ENCODE results near the gene MICA.
"Not testable (repeated sequence)": the region's sequence is repeated elsewhere in the genome, so short reads cannot be mapped to it uniquely, and the experiment has no call there.

MICA gene

DNA sequence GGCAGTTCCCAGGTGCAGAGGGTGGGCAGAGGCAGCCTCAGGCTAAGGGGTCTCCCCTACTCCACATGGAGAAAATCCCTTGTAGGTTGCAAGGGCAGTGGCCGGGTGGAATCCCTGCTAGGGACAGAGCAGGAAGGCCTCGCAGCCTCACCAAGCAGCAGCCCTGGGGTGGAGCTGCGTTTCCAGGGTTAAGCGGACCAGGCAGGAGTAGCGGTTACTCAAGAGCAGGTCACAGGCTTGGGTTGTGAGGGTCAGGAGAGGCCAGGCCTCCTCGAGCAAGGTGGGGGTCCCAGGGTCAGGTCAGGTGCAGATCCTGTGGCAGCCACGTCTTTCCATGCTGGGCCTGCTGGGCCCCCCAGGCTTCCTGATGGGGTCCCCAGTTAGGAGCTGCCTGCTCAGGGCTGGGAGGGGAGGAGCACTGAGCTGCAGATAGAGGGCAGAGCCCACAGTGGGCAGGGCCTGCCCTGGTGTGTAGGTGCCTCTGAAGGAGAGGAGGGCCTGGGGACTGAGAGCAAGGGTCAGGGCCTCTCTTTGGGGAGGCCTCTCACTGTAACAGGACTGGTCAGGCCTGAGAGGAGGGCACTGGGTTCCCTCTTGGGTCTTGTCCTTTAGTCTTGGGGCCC, 10.9 kb downstream of the MICA start:
- DNase-seq (ENCODE audit: low read depth) = not testable (repeated sequence)

GRCh38 chr6:31414771-31415265, 11.4 kb downstream of the MICA start:
- no peak for DNase-seq (ENCODE audit: low read depth)

DNA sequence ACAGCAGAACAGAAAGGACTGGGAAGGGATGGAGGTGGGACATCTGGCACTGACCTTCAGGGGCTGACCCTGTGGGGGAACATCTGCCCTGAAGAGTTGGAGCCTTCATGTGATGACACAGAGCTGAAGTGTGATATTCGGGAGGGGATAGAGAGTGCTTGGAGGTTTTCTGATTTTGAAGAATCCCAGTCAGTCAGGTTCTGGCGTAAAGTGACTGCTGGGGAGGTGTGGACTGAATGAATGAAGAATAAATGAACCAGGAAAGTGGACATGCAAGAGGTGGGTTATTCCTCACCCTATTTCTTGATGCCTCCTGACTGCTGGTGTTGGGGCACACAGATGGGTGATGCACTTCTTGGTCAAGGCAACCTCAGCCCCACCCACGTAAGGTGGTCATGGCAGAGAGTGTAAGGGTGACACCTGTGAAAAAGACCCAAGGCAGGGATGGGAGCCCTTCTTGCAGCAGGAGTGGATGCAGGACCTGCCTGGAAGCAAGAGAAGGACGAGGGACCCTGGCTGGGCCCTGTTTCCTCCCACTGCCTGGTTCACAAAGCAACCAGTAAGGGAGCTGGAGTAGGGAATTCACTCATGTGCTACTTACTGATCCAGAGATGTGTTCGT, 13.1 kb downstream of the MICA start:
- no peak for DNase-seq (ENCODE audit: low read depth)

GRCh38 chr6:31418251-31418650, 14.9 kb downstream of the MICA start:
- no peak for DNase-seq (ENCODE audit: low read depth)

DNA sequence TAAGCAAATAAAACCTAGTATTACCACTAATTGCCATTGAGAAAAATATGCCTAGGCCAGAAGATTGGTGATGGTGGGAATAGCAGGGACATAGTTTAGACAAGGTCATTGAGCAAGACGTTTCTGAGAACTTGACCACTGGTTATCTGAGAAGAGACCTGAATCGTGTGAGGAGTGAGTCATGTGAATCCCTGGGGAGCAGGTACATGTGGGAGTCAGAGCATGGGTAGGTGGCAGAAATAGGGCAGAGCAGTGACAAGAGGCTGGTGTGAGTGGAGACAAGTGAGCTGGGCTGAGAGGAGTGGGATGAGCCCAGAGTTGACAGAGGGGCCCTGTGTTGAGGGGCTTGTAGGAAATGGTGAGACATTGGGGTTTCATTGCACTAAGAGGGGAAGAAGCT, 16.4 kb downstream of the MICA start:
- no peak for DNase-seq (ENCODE audit: low read depth)

DNA sequence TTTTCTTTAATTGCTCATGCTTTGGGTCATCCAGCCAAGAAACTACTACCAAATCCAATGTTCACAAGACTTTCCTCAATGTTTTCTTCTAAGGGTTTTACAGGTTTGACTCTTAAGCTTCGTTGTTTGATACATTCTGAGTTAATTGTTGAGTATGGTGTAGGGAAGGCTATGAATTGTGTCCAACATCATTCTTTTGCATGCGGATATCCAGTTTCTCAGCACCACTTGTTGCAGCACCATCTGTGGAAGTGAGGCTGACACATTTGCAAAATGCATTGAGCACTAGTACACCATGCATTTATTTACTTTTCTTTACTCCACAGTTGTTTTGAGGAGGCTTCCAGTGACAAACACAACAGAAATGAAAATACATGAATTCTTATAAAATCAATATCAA, 17.2 kb downstream of the MICA start:
- DNase-seq (ENCODE audit: low read depth) = no peak

DNA sequence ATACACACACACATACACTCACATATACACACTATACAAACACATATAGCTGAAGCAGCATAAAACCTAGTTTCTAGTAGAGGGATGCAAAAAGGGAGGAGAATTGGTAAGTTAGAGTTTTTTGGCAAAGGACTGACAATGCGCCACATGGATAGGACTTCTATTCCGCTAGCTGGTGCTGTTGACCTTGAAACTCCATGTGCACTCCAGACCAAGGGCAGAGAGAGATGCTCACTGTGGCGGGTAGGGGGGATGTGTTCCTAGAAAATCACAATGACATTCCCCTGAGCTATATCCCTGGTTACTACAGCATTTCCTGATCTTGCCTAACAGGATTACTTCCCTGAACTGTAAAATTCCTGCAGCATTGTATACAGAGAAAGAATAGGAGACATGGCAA, 19.2 kb downstream of the MICA start:
- DNase-seq (ENCODE audit: low read depth) = no peak

- DNase-seq (ENCODE audit: low read depth) = no peak
Observed at GRCh38 chr6:31423550-31423949, 20.2 kb downstream of the MICA start.

GRCh38 chr6:31426395-31427354, 23.3 kb downstream of the MICA start:
- DNase-seq (ENCODE audit: low read depth) = no peak

DNA sequence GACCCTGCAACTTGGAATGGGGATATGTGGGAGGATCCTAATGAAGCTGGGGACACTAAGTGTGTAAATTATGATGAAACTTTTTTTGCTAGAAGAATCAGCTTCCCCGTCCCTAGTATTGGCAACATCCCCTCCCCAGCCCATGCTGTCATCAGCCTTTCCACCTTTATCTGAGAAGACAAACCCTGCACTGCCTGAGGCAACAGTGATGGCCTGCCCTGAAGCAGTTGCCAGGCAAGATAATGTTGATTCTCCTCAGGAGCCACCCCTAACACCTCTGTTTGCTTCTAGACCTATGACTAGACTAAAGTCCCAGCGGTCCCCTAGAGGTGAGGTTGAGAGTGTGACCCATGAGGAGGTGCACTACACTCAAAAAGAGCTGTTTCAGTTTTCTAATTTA, 27.1 kb downstream of the MICA start:
- no peak for DNase-seq (ENCODE audit: low read depth)

DNA sequence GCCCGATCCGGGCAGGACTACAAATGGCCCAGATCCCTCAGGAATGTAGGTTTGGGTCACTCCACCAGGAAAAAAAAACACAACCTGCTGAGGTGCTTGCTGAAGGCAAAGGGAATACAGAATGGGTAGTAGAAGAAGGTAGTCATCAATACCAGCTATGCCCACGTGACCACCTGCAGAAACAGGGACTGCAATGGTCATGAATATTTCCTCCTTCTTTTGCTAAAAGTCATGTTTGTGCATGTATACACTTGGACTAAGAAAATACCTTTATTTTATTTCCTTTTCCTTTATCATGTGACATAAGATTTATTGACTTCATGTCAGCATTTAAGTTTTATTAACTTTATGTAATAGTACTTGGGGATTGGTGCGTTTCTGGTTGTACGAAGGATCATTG, 31.7 kb downstream of the MICA start:
- not testable (repeated sequence) for DNase-seq (ENCODE audit: low read depth)

DNA sequence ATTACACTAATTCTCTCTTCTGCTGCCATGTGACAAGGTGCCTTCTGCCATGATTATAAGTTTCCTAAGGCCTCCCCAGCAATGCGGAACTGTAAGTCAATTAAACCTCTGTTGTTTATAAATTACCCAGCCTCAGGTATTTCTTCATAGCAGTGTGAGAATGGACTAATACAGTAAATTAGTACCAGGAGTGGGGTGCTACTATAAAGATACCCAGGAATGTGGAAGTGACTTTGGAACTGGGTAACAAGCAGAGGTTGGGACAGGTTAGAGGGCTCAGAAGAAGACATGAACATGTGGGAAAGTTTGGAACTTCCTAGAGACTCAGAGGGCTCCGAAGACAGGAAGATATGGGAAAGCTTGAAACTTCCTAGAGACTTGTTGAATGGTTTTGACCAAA, 34.8 kb downstream of the MICA start:
- no peak for DNase-seq (ENCODE audit: low read depth)

DNA sequence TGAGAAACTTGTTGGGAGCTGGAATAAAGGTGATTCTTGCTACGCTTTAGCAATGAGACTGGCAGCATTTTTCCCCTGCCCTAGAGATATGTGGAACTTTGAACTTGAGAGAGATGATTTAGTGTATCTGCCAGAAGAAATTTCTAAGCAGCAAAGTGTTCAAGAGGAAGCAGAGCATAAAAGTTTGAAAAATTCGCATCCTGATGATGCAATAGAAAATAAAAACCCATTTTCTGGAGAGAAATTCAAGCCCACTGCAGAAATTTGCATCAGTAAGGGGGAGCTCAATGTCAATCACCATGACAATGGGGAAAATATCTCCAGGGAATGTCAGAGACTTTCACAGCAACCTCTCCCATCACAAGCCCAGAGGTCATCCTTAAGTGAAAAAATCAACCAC, 35.3 kb downstream of the MICA start:
- DNase-seq (ENCODE audit: low read depth) = no peak

GRCh38 chr6:31441365-31442267, 38.2 kb downstream of the MICA start:
- DNase-seq (ENCODE audit: low read depth) = peak; percentile 77

DNA sequence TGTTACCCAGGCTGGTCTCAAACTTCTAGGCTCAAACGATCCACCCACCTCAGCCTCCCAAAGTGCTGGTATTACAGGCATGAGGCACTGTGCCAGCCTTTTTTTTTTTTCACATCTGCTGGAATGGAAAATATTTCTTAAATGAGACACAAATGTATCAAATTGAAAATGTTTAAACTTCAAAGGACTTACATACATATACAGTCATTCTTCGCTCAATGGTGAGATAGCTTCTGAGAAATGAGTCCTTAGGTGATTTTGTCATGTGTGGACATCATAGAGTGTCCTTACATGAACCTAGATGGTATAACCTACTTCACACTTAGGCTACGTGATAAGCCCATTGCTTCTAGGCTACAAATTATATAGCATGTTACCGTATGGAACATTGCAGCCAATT, 43.1 kb downstream of the MICA start:
- DNase-seq (ENCODE audit: low read depth) = no peak

- not testable (repeated sequence) for DNase-seq (ENCODE audit: low read depth)
Observed at GRCh38 chr6:31446999-31447789, 43.8 kb downstream of the MICA start.

DNA sequence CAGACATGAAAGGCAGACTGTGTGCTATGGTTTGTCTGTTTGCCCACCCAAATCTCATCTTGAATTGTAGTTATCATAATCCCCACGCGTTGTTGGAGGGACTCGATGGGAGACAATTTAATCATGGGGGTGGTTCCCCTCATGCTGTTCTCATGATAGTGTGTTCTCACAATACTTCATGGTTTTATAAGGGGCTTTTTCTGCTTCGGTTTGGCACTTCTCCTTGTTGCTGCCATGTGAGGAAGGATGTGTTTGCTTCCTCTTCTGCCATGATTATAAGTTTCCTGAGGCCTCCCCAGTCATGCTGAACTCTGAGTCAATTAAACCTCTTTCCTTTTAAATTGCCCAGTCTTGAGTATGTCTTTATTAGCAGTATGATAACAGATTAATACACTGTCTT, 47.4 kb downstream of the MICA start:
- no peak for DNase-seq (ENCODE audit: low read depth)

- DNase-seq (ENCODE audit: low read depth) = no peak
Observed at GRCh38 chr6:31452859-31453258, 49.5 kb downstream of the MICA start.

GRCh38 chr6:31453259-31453658, 49.9 kb downstream of the MICA start:
- DNase-seq (ENCODE audit: low read depth) = no peak

- DNase-seq (ENCODE audit: low read depth) = not testable (repeated sequence)
Observed at GRCh38 chr6:31459864-31460263, 56.5 kb downstream of the MICA start.

All from stimulated activated CD4-positive, alpha-beta T cell treated with anti-CD3 and anti-CD28 coated beads, Interleukin-2, amount 100 ng/mL, for 4 hours (primary cell).